SH-SY5Y (cell line): ENCODE data around the gene EFCAB6.

Source experiments
- GATA2 ChIP-seq: IDR thresholded peaks from 2 replicates; pipeline ENCODE4 v1.6.1; 2011; ENCODE audit warnings: mild to moderate bottlenecking, low read depth, low read length
- GATA3 ChIP-seq: IDR thresholded peaks from 2 replicates; pipeline ENCODE4 v1.6.1; 2011; ENCODE audit warnings: low read depth, mild to moderate bottlenecking, low read length, moderate library complexity

The EFCAB6 gene

GRCh38 chr22:43776081-43776670, 35.9 kb downstream of the EFCAB6 start:
- TF ChIP-seq GATA2 (no peak), GATA3 (no peak)

GRCh38 chr22:43774318-43774915, 37.7 kb downstream of the EFCAB6 start:
- TF ChIP-seq GATA2 = no peak
- TF ChIP-seq GATA3 = no peak

GRCh38 chr22:43772831-43773230, 39.3 kb downstream of the EFCAB6 start:
- TF ChIP-seq GATA3 (no peak), GATA2 (no peak)

GRCh38 chr22:43755452-43755851, 56.7 kb downstream of the EFCAB6 start:
- TF ChIP-seq GATA2 (no peak), GATA3 (no peak)

- TF ChIP-seq GATA3 (no peak), GATA2 (no peak)
These were observed 57.1 kb downstream of the EFCAB6 start for GRCh38 chr22:43755011-43755410.

GRCh38 chr22:43754176-43754575, 57.9 kb downstream of the EFCAB6 start:
- TF ChIP-seq GATA2 (no peak), GATA3 (no peak)

- TF ChIP-seq GATA2 = no peak
- TF ChIP-seq GATA3 = no peak
These were observed 58.4 kb downstream of the EFCAB6 start for GRCh38 chr22:43753688-43754087.

- TF ChIP-seq GATA2 = no peak
- no peak for TF ChIP-seq GATA3
These were observed 61.4 kb downstream of the EFCAB6 start for GRCh38 chr22:43750751-43751150.

- no peak for TF ChIP-seq GATA3
- TF ChIP-seq GATA2 = no peak
These were observed 62.6 kb downstream of the EFCAB6 start for GRCh38 chr22:43749473-43749872.

- TF ChIP-seq GATA3 = no peak
- no peak for TF ChIP-seq GATA2
These were observed 64.2 kb downstream of the EFCAB6 start for GRCh38 chr22:43747877-43748276.

- TF ChIP-seq GATA3 (no peak), GATA2 (no peak)
These were observed 65.0 kb downstream of the EFCAB6 start for GRCh38 chr22:43747058-43747457.

- TF ChIP-seq GATA3 (no peak), GATA2 (no peak)
These were observed 66.2 kb downstream of the EFCAB6 start for GRCh38 chr22:43745783-43746356.

GRCh38 chr22:43745411-43745770, 66.7 kb downstream of the EFCAB6 start:
- TF ChIP-seq GATA2 (no peak), GATA3 (no peak)

- TF ChIP-seq GATA3 (no peak), GATA2 (no peak)
These were observed 67.2 kb downstream of the EFCAB6 start for GRCh38 chr22:43744700-43745410.
